Right ventricle myocardium inferior (tissue), 1 donor: ENCODE results near the gene ZNRF1. TPM values are rescaled to one million over a fixed set of nuclear protein-coding genes. Genes with fewer than 3 reads are reported as not detected.

Experiments used
- ATAC-seq: fragments of 200-7000 bp; cut with Tn5 transposase; one replicate; pipeline ENCODE4 v1.9.1; 2020; ENCODE audit warnings: mild to moderate bottlenecking, moderate library complexity
- DNase-seq: peaks from one replicate; pipeline ENCODE4 v3.0.0; 2021; ENCODE audit errors: missing footprints
- intact Hi-C: fragments of 100-400 bp; cut with DNase I; formaldehyde crosslinking; loops from one replicate; pipeline ENCODE4 v1.11.0; 2022
- total RNA-seq: library from RNA; stranded (reverse); fragmentation: NEBNext Ultra II Directional; extraction: Animal tissue kit (Norgen Biotek cat#: 25700); gene quantifications from one replicate; pipeline ENCODE4 v1.2.1, GENCODE V29; 2021
- donor health status: DM: no; HTN: yes; CAD: no; lungs with severe emphysema.

The ZNRF1 gene
- total RNA-seq, 1 donor from 2014 or later = 27.2 TPM

- intact Hi-C loops = no loop called here
- ATAC-seq = no peak
- no peak for DNase-seq
Observed at GRCh38 chr16:75103994-75104393, 105.2 kb downstream of the ZNRF1 start.

GRCh38 chr16:75104836-75105235 is 106.0 kb downstream of the ZNRF1 start:
- no peak for DNase-seq
- ATAC-seq = no peak
- intact Hi-C loops = no loop called here

GRCh38 chr16:75105306-75106061 is 106.7 kb downstream of the ZNRF1 start:
- DNase-seq = peak; percentile 80
- intact Hi-C loops = no loop called here

GRCh38 chr16:75106351-75107274 is 107.8 kb downstream of the ZNRF1 start:
- intact Hi-C loops = no loop called here
- ATAC-seq (no peak), DNase-seq (no peak)

More at GRCh38 chr16:75105306-75106061, 106.7 kb downstream of the ZNRF1 start:
- peak; percentile 32 for ATAC-seq

DNA sequence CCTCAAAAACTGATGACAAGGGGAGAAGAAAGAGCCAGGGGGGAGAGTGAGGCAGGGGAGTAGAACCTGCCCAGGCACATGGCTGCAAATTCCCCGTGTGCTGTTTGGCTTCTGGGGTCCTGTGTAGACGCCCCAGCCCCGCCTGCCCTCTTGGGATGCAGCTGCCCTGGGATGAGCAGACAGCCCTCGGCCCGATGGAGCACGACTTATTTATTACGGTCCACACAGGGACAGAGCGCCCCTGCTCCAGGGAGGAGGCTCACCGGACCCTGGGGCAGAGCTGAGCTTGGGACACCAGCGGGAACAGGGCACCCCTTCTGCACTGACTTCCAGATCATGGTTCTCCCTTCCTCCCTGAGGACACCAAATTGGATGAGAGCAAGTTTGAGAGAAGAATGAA is 108.7 kb downstream of the ZNRF1 start:
- intact Hi-C loops = no loop called here
- DNase-seq (no peak), ATAC-seq (no peak)

GRCh38 chr16:75108792-75109731 is 110.2 kb downstream of the ZNRF1 start:
- intact Hi-C loops = loop anchor here (1.0 kb wide), 1 partner anchor 22 kb away; no protein-coding TSS in a partner anchor
- DNase-seq (peak; percentile 93), ATAC-seq (peak; percentile 47)

- ATAC-seq (peak; percentile 70), DNase-seq (peak; percentile 85)
- intact Hi-C loops = loop anchor here (1.0 to 10.0 kb wide), 5 partner anchors 22 to 405 kb away; partner anchors contain the start of gene MLKL
Observed at GRCh38 chr16:75109732-75110243, 111.0 kb downstream of the ZNRF1 start.

DNA sequence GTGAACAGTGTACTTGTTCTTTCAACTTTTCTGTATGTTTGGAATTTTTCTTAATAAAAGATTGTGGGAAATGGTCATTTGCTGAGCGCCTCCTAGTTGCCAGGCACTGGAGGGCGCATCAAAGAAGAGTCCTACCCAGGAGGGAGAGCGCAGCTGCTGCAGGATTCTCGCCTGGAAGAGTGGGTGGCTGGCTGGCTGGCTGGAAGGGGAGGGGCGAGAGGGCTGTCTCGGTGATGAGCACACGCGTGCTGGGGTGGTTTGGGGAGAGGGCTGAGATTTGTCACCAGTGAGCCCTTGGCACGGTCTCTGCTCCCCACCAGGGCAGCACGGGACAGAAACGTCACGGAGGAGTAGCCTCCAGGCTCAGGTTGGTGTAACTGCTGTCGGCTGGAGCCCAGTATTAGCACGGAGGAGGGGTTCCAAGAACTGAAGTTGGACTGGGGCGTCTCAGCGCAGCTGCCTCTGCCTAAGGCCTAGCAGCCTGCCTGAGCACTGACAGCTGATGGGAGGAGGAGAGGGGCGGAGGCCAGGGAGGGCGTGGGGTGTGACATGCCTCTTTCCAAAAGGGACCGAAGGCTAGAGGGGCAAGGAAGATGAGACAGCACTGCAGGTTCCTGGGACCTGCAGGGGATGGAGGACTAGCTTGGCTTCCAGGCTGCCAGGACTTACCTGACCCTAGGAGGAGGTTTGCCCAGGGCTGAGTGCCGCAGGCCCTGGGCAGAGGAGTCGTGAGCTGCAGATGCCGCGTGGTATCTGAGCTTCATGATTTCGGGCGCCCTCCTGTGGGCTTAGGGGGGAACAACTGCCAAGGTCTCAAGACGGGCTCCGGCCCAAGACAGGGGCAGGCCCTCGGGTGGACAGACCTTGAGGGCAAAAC is 112.1 kb downstream of the ZNRF1 start:
- intact Hi-C loops = loop anchor here (1.0 to 10.0 kb wide), 5 partner anchors 66 to 406 kb away; partner anchors contain the start of gene MLKL
- peak; percentile 93 for DNase-seq
- peak; percentile 70 for ATAC-seq

DNA sequence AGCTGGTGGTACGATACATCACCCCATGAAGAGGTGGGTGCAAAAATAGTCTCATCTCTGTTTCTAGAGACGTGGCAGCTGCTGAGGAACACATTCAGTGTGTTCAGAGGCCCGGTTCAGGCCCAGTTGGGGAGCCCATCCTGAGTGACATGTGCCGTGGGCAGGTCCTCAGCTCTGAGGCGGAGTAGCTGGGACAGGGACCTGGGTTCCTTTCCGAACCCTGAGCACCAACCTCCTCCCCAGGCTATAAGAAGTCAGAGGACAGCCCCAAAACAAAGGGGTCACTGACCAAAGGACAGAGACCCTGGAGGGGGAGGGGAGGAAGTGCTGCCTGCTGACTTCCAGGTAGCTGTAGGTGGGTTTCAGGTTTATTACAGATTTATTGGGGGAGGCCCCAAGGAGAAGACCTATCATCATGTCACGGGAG is 112.7 kb downstream of the ZNRF1 start:
- intact Hi-C loops = loop anchor here (1.0 to 10.0 kb wide), 5 partner anchors 67 to 407 kb away; partner anchors contain the start of gene MLKL
- no peak for DNase-seq
- ATAC-seq = no peak

DNA sequence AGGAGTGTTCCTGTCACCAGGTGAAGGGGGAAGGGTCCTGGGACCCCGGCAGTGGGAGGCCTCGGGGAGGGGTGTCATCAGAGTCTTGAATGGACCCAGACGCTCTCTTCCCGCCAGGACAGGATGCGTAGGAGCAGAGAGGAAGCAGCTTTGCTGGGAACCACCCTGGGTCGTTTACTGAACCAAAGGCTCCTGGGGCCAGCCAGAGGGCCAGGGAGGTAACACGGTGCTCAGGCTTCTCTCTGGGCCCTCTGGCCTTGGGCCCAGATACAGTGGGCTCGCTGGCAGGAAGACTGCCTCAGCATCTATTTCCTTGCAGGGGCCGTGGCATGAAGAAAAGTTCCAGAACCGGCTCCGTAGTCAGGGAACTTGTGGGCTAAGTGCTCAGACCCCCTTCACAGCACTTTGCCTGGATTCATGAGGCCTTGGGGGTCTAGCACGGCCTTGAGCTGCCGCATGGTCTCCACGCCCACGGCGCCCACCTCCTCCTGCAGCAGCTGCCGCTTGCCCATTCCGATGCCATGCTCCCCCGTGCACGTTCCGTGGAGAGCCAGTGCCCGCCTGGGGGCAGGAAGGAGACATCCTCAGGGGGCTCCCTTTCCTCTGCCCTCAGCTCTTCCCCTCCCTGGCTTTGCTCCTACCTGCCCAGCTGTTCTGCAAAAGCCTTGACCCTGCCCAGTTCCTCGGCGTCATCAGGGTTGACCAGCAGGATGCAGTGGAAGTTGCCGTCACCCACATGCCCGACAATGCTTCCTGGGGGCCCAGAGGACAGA is 113.3 kb downstream of the ZNRF1 start:
- ATAC-seq (no peak), DNase-seq (no peak)
- intact Hi-C loops = loop anchor here (1.0 to 10.0 kb wide), 5 partner anchors 67 to 407 kb away; partner anchors contain the start of gene MLKL

GRCh38 chr16:75112734-75113491 is 114.1 kb downstream of the ZNRF1 start:
- ATAC-seq = no peak
- DNase-seq = no peak
- intact Hi-C loops = loop anchor here (5.0 to 10.0 kb wide), 3 partner anchors 236 to 408 kb away; partner anchors contain the start of gene MLKL

DNA sequence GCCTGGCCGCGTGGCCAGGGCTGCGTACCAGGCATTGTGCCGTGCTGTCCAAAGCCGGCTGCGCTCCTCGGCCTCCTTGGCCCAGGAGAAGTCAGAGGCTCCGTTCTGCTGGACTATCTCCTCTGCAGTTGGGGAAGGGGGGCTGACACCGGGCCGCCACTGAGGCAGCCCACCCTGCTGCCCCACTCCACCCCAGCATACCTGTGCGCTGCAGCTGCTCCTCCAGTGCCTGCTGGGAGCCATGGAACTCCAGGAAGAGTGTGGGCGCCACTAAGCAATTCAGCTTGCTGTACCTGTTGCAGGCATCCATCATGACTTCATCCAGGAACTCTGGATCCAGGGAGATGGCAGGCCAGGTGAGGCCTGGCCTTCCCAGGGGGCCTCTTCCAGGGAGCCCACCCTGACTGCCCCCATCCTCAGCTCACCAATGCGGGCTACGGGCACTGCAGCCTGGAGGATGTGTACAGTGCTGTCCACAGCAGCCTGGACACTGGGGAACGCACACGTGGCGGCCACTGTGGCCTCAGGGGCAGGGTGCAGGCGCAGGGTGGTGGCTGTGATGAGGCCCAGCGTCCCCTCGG is 114.8 kb downstream of the ZNRF1 start:
- no peak for ATAC-seq
- no peak for DNase-seq
- intact Hi-C loops = loop anchor here (5.0 to 10.0 kb wide), 3 partner anchors 236 to 409 kb away; partner anchors contain the start of gene MLKL

- ATAC-seq (no peak), DNase-seq (no peak)
- intact Hi-C loops = loop anchor here (5.0 to 10.0 kb wide), 3 partner anchors 237 to 410 kb away; partner anchors contain the start of gene MLKL
Observed at GRCh38 chr16:75114179-75114945, 115.5 kb downstream of the ZNRF1 start.
